Stimulated activated CD8-positive, alpha-beta memory T cell treated with anti-CD3 and anti-CD28 coated beads, Interleukin-4, amount 100 ng/mL, for 24 hours (primary cell): ENCODE data around the gene NDUFB4.

ENCODE experiments used
- DNase-seq: peaks from one replicate; pipeline ENCODE4 v3.0.0-alpha.2; 2020; ENCODE audit warnings: low read depth

The NDUFB4 gene

DNA sequence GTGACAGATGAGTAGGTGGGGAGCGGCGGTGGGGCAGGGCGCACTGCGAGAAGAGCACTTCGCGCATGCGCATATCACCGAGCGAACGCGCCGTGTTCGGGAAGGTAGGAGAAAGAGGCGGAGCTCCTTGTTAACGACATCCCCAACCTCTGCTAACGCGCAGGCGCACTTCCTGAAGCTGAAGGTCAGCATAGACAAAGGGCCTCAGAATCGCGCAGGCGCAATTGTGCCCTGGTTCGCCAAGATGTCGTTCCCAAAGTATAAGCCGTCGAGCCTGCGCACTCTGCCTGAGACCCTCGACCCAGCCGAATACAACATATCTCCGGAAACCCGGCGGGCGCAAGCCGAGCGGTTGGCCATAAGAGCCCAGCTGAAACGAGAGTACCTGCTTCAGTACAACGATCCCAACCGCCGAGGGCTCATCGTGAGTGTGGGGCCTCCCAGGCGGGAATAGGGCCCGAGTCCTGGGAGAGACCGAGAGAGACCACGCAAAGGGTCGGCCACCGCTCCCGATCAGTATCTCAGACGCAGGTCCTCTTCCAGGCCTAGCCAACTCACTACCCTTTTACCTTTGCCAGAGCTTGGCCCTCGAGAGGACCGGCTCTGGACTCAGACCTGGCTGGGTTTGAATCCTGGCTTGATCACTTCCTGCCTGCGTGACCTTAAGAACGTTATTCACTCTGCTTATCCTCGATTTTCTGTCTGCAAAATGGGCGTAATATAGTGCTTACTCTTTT lies at the start of gene NDUFB4:
TSS of gene NDUFB4 (plus strand) at position 221 of the 737 bp plus-strand sequence. CDS start at position 245, 24 bp downstream.
- DNase-seq = peak; percentile 93

DNA sequence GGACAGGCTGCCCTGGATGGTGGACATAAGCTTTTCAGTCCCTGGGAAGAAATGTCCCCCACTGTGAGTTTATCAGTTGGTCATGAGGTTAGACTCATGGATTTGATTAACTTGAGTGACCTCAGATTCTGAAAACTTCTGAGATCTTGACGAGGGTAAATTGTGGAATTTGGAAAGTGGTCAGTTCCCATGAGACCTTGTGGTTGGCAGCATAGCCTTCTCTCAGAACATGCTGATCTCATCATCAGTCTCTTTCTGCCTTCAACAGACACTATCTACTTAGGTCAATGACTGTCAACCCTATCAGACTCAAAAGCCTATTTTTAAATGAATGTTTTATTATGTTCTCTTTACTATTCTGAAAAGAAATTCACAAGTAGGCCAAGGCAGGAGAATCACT lies 45.6 kb upstream of the NDUFB4 start:
- no peak for DNase-seq

DNA sequence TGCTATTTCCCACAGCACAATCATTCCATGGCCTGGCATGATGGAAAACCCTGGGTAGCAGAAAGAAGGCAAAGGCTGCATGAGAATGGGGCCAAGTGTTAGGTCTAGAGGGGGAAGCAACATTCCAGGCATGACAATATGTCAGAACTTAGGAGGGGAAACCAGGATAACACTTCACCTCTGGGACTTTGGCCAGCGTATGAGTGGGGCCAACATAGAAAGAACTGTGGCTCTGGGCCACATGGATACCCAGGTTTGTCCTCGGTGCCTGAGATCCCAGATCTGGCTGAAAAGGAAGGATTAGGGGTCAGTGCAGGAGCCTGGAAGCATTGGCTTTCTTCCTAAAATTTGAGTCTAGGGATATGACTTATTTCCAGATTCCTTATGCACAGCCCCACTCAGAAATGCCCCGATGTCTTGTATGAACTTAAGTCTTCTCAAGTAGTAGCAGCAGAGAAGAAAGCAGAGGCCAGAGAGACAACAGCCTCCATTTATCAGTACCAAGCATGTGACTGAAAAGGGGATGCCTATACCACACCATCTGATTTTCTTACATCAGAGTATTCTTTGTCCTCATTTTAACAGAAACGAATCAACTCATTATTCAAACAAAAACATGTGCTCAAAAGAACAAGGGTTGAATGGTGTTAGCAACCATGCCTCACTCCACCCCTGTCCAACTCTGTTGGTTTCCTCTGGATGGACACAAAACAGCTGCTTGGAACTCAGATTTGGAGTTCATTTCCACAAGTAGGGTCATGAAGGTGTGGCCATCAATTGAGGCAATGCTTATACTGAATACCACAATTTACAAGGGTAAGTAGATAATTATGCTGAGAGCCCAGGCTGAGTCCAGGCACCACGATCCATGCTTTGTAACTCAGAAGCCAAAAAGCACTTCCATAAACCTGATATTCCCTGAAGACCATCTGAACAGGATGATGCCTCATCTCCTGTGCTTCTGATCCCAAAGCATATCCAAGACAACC lies 43.7 kb upstream of the NDUFB4 start:
- no peak for DNase-seq

DNA sequence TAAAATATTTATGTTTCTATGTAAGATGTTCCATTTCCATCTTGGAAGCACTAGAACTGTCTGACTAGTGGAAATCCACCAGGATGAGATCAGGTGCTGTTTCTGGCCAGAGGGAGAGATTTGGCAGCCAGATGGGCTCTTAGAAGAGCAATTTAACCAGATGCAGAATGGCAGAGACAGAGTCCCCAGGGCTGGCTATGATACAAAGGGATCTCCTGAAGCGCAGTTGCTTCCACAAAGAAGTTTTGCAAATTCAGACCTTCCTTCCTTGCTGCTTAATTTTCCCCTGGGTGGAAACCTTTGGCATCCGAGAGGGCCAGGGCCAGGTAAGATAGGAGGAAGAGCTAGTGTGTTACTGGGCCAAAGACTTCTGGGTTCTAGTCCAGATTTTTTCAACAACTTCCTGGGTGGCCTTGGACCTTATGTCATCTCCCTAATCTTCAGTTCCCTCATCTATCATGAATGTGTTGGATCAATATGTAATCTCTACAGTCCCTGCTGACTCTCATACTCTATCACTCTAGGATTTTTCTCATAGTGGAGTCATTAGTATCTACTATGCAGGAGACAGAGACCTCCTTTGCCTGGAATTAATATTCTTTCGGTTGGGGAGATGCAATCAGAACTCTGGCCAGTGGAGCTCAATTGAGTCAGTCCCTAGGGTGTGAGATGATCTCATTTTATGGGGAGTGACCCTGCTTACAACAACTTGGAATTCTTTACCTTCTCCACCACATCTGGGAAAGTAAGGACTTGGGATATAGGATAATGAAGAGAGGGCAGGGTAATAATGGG lies 41.1 kb upstream of the NDUFB4 start:
- DNase-seq = no peak

- DNase-seq = no peak
Observed at GRCh38 chr3:120555657-120556509, 40.3 kb upstream of the NDUFB4 start.

GRCh38 chr3:120557115-120557514 lies 39.0 kb upstream of the NDUFB4 start:
- DNase-seq = no peak

- DNase-seq = peak; percentile 75
Observed at GRCh38 chr3:120558771-120559241, 37.3 kb upstream of the NDUFB4 start.

DNA sequence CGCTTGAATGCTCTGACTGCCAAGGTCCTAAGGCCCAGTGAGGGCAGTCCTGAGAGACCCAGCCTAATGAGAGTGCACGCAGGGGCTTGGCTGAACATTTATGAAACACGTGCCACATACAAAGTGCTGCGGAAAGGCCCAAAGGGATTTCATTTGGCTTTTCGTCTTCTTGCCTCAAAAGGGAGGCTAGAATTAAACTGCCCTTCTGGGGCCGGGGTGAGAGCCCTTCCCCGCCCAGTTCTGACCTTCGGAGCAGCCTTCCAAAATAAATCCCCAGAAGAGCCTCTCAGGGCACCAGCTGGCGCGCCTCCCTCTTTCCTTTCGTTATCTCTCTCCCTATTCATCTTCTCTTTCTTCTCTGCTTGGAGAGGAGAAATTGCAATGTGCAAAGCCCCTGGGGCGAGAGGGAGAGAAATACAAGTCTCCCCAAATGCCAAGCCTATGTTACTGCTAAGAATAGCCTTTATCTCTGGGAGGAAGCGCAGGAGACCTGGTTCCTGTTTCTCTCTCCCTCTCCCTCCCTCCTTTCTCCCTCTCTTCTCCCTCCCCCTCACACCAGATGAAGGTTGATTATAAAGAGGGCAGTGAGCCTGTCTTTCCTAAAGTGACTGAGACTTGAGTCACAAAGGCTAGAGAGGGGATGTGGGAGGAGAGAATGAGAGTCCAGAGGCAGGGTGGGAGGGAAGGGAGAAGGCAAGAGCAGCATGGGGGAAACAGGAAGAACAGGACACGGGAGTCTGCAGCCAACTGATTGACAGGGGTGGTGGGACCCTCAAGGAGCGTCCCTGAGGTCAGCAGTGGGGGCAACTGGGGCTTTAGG lies 36.7 kb upstream of the NDUFB4 start:
- DNase-seq = no peak

DNA sequence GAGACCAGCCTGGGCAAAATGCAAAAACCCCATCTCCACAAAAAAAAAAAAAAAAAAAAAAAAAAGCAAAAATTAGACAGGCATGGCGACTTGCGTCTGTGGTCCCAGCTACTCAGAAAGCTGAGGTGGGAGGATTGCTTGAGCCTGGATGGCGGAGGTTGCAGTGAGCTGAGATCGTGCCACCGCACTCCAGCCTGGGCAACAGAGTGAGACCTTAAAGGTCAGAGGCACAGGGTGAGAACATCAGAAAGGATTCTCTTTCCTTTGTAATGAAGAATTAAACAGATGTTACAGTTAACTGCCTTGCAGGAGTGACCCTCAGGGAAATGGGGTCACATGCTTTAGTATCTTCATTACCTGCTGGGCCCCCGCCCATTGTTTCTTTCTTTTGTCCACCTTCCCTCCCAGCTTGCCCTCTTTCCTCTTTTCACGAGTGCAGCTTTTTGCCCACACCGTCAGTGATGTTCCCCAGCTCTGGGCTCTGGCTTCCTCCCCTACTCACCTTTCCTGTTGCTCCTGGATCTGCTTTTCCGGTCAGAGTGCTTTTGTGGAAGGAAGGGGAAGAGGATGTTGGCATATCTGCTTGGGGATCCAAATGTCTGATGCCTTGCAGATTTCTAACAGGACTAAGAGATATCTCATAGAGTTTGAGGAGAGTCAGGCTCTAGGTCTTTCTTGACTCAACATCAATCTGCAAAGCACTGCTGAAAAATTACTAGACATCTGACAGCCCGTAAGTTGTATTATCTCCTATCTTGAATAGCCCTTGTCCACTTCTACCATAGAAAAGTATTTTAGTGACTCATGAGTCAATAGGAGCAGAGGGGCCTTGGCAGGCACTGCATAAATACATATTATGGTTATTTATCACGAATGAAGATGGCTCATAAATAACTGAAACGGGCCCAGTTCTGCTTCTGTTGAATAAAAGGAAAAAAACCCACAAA lies 35.6 kb upstream of the NDUFB4 start:
- DNase-seq = no peak

DNA sequence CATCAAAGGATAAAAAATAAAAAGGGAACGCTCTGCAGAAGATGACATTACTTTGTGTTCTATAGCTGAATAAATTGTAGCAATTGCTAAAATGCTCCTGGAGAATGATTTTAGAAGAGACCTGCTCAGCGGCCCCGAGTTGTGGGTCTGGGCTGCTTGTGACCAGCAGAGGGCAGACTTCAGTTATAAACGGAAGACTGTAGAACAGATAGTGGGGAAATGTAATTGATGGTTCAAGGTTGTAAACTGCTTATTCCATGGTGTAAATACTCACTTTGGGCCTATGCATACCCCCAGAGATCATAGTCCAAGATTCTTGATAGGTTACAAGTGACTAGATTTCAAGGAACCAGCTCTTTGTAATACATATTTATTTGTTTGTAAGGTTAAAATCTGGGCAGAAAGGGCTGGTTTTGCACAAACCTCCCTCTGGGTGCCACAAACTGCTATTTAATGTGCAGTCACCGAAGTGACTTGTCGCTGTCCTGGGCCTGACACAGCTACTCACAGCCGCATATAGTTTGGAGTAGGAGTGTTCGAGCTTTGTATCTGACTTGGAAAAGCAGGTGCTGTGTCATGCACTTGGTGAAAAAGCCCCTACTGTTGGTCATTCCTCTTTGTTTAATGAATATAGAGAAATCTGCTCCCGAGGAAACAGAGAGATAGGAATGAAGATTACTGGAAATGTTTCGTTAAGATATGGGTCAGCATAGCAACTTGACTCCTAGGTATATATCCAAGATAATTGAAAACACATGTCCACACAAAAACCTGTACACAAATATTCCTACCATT lies 34.7 kb upstream of the NDUFB4 start:
- peak; percentile 42 for DNase-seq

GRCh38 chr3:120563356-120564022 lies 32.6 kb upstream of the NDUFB4 start:
- no peak for DNase-seq

- no peak for DNase-seq
Observed at GRCh38 chr3:120566243-120566975, 29.7 kb upstream of the NDUFB4 start.

DNA sequence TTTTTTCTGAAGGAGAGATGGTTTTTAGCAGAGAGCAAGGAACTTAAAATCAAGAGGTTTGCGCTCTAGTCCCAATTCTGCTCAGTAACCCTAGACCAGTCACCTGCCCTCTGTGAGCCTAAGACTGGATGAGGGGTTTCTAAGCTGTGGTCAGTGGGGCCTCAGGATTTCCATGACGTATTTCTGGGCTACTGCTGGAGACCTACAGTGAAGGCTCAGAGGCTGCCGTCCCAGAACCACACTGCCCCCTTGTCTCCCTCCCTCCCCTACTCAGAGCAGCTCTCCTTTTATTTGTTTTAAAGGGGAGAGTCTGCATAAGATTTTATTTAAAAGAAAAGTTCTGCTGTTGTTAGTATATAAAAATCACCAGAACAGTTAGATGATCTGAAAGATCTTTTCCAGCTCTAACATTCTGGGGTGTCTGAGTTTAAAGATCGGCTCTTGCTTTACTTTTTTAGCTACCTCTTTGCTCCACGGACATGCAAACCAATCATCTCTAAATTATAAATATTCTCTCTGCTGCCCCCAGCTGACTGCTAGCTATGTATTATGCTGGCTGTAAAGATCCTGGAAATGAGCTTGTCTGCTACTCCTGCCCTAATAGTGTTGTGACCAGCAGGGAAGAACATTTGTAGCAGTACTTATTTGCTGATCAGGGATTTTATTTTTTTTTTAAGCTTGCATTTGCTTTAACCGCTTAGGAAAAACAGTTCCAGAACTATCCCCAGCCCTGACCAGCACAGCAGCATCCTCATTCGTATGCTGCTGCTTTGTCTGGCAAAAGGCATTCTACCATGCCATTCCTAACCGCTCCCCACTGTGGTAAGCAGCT lies 28.6 kb upstream of the NDUFB4 start:
- no peak for DNase-seq

GRCh38 chr3:120568202-120568531 lies 28.0 kb upstream of the NDUFB4 start:
- no peak for DNase-seq

GRCh38 chr3:120568598-120568997 lies 27.5 kb upstream of the NDUFB4 start:
- no peak for DNase-seq
